Measurements from ENCODE around the gene PTDSS2.

Gene PTDSS2

DNA sequence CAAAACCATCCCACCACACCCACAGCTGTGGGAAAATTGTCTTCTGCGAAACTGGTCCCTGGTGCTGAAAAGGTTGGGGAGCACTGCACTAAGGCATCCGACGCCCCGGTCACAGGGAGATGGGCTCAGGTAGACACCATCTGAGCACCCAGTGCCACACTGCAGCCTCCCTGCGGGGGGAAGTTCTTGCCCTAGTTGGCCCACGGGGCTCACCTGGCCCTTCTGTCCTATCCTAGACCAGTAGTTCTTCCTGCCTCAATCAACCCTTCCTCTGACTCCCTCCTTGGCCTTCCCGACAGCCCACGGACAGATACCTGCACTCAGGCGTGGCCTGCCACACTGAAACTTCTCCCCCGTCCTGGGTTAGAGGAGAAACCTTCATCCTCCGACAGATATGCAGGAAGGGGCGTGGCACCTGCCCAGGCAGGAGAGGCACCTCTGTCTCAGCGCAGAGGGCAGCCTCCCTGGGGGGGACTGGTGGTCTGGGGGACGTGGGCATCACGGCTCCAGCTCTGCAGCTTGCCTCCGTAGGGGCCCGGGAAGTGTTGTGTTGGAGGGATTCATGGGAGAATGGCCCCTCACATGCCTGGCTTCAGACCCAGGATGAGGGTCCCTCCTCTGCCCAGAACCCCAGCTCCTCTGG, 12.7 kb upstream of the PTDSS2 start:
- TF ChIP-seq, protein P1, sequence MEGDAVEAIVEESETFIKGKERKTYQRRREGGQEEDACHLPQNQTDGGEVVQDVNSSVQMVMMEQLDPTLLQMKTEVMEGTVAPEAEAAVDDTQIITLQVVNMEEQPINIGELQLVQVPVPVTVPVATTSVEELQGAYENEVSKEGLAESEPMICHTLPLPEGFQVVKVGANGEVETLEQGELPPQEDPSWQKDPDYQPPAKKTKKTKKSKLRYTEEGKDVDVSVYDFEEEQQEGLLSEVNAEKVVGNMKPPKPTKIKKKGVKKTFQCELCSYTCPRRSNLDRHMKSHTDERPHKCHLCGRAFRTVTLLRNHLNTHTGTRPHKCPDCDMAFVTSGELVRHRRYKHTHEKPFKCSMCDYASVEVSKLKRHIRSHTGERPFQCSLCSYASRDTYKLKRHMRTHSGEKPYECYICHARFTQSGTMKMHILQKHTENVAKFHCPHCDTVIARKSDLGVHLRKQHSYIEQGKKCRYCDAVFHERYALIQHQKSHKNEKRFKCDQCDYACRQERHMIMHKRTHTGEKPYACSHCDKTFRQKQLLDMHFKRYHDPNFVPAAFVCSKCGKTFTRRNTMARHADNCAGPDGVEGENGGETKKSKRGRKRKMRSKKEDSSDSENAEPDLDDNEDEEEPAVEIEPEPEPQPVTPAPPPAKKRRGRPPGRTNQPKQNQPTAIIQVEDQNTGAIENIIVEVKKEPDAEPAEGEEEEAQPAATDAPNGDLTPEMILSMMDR (IDR thresholded peaks at IDR 0.05; ENCODE audit: low read depth, low read length): no peak
- Histone ChIP-seq H3K27me3 (no peaks in the 10 kb centered on the region), H3K36me3 (no peaks in the 10 kb centered on the region)

DNA sequence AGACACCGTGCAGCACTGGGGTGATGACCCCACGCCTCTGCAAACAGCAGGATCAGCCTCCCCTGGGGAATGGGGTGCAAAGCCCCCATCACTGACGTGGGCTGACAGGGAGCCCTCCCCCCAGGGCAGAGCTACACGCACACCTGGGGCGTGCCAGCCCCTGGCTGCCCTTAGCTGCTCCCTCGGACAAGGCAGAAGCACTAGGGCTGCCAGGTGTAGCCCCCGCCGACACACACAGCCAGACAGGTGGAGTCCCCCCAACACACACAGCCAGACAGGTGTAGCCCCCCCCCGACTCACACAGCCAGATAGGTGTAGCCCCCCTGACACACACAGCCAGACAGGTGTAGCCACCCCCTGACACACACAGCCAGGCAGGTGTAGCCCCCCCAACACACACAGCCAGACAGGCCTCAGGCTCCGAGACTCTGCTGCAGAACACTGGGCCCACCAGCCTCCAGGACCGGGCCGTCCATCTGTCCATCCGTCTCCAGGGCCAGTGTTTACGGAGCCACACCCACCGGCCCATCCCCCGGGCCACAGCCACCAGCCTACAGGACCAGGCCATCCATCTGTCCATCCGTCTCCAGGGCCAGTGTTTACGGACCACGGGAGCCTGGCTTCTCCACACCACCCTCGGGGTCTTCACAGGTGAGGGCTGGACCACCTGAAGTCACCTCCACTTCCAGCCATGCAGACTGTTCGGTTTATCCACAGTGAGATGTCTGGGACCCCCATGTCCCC, 11.8 kb upstream of the PTDSS2 start:
- DNase-seq: no peak
- Histone ChIP-seq H3K9me3 (no peaks in the 10 kb centered on the region), H3K4me1 (no peaks in the 10 kb centered on the region), H3K36me3 (no peaks in the 10 kb centered on the region), H3K27me3 (no peaks in the 10 kb centered on the region), H3K4me3 (ENCODE audit: low read depth, low read length) (no peak overlapping the region)
- TF ChIP-seq, protein P1 (IDR thresholded peaks at IDR 0.05; ENCODE audit: low read depth, low read length): no peak

More for the DNA sequence above, 12.7 kb upstream of the PTDSS2 start:
- H3K4me3 ChIP-seq (ENCODE audit: low read depth, low read length): no peak overlapping the region
- DNase-seq: no peak
- no peaks in the 10 kb centered on the region for H3K4me1 ChIP-seq
- H3K9me3 ChIP-seq: no peaks in the 10 kb centered on the region

DNA sequence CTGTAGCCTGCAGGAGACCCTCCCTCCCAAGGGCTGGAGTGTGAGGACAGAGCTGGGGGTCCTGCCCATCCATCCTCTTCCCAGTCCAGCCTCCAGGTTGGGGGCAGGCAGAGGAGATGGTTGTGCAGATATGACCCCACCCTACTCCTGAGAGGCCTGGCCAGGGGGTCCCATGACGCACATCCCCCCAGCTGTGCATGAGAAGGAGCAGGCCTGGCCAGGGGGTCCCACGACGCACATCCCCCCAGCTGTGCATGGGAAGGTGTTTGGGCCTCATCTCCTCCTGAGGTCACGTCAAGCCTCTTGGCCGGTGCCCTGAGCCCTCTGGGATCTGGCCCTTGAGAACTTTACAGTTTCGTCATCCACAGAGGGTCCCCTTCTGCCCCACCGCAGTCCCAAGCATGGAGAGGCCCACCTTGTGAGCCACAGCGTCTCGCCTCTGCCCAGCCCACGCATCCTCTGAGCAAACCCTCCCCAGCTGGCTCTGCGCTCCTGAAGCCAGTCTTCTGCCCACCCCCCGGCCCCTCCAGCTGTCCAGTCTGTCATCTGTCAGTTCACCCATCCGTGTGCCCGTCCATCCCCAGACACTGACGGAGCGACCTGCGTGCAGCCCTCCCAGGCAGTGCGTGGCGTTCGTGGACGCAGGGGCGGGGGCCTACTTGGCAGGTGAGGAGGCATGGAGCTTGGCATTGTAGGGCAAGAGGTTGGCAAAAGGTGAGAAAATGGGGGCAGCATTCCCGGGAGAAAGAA, 10.6 kb upstream of the PTDSS2 start:
- Histone ChIP-seq H3K4me1 (no peaks in the 10 kb centered on the region), H3K9me3 (no peaks in the 10 kb centered on the region), H3K27me3 (no peaks in the 10 kb centered on the region), H3K4me3 (ENCODE audit: low read depth, low read length) (no peak overlapping the region), H3K36me3 (no peaks in the 10 kb centered on the region)
- DNase-seq: no peak
- TF ChIP-seq, protein P1 (IDR thresholded peaks at IDR 0.05; ENCODE audit: low read depth, low read length): no peak

DNA sequence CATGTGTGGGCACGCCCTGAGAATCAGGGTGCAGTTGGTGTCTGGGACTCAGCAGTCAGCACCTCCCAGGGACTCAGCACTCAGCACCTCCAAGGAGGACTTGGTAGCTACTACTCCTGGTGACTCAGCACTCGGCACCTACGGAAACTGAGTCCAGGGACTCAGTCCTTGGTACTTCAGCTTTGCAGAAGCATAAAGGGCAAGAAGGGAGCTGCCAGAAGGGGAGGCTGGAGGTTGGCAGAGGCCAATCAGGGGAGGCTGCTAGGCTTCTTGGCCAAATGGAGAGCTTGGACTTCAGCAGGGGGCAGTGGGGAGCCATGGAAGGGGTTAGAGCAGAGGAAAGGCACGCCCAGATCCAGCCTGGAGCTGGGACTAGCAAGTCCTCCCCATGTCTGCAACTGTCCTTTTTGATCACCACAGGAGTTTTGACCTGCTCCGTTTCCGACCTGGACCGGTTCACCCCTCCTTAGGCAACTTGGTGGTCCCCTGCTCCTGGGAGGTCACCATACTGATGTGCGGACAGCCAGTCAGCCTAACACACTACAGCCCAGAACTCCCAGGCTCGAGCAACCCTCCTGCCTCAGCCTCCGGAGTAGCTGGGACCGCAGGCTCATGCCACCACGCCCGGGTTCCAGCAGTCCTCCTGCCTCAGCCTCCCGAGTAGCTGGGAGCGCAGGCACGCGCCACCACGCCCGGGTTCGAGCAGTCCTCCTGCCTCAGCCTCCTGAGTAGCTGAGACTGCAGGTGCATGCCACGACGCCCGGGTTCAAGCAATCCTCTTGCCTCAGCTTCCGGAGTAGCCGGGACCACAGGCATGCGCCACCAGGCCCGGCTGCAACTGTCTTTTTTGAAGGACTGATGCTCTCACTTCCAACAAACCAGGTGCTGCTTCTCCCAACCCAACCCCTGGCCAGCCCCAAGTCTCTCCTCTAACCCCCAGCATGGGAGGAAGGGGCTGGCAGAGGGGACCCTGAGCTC, 9.7 kb upstream of the PTDSS2 start:
- H3K27me3 ChIP-seq: no peaks in the 10 kb centered on the region
- TF ChIP-seq, protein P1 (IDR thresholded peaks at IDR 0.05; ENCODE audit: low read depth, low read length): 0 out of 2 replicates have a peak, but pooled peaks have one; percentile 14
- H3K36me3 ChIP-seq: no peaks in the 10 kb centered on the region
- H3K4me3 ChIP-seq (ENCODE audit: low read depth, low read length): no peak overlapping the region
- DNase-seq: no peak
- no peaks in the 10 kb centered on the region for H3K4me1 ChIP-seq
- H3K9me3 ChIP-seq: no peaks in the 10 kb centered on the region

- Histone ChIP-seq H3K4me1 (no peaks in the 10 kb centered on the region), H3K9me3 (no peaks in the 10 kb centered on the region), H3K4me3 (ENCODE audit: low read depth, low read length) (no peak overlapping the region), H3K27me3 (no peaks in the 10 kb centered on the region), H3K36me3 (no peaks in the 10 kb centered on the region)
- TF ChIP-seq, protein P1 (IDR thresholded peaks at IDR 0.05; ENCODE audit: low read depth, low read length): no peak
- no peak for DNase-seq
Measured at GRCh38 chr11:441043-441417, 9.0 kb upstream of the PTDSS2 start.
